ENCODE data around the gene ABHD16B.
"Not testable (repeated sequence)": the region's sequence is repeated elsewhere in the genome, so short reads cannot be mapped to it uniquely, and the experiment has no call there.

ABHD16B gene

GRCh38 chr20:63843222-63843621 is 18.1 kb upstream of the ABHD16B start:
- no peaks in the 10 kb centered on the region for H3K36me3 Mint-ChIP-seq
- CTCF ChIA-PET, result no interaction called here
- peaks cover 7% of the 10 kb centered on the region for H3K27me3 Mint-ChIP-seq
- no peaks in the 10 kb centered on the region for H3K9me3 Mint-ChIP-seq
- peaks cover 38% of the 10 kb centered on the region for H3K4me1 Mint-ChIP-seq
- no peak for DNase-seq
- H3K4me3 Mint-ChIP-seq, result no peak overlapping the region
- H3K27ac Mint-ChIP-seq, result no peak overlapping the region

- H3K4me1 Mint-ChIP-seq, result peaks cover 38% of the 10 kb centered on the region
- H3K4me3 Mint-ChIP-seq, result no peak overlapping the region
- H3K27me3 Mint-ChIP-seq, result peaks cover 2% of the 10 kb centered on the region
Observed at GRCh38 chr20:63843778-63844177, 17.5 kb upstream of the ABHD16B start.

GRCh38 chr20:63844511-63844991 is 16.7 kb upstream of the ABHD16B start:
- Mint-ChIP-seq H3K27me3 (no peaks in the 10 kb centered on the region), H3K36me3 (no peaks in the 10 kb centered on the region), H3K4me1 (peaks cover 38% of the 10 kb centered on the region), H3K4me3 (no peak overlapping the region), H3K27ac (no peak overlapping the region), H3K9me3 (no peaks in the 10 kb centered on the region)
- DNase-seq, result no peak
- CTCF ChIA-PET, result no interaction called here

More at GRCh38 chr20:63843778-63844177, 17.5 kb upstream of the ABHD16B start:
- no peaks in the 10 kb centered on the region for H3K36me3 Mint-ChIP-seq
- H3K27ac Mint-ChIP-seq, result no peak overlapping the region
- DNase-seq, result no peak
- CTCF ChIA-PET, result no interaction called here
- no peaks in the 10 kb centered on the region for H3K9me3 Mint-ChIP-seq

- CTCF ChIA-PET, result no interaction called here
- no peaks in the 10 kb centered on the region for H3K36me3 Mint-ChIP-seq
- H3K4me1 Mint-ChIP-seq, result peaks cover 43% of the 10 kb centered on the region
- H3K27me3 Mint-ChIP-seq, result peaks cover 17% of the 10 kb centered on the region
- H3K9me3 Mint-ChIP-seq, result no peaks in the 10 kb centered on the region
- H3K27ac Mint-ChIP-seq, result no peak overlapping the region
- no peak for DNase-seq
- no peak overlapping the region for H3K4me3 Mint-ChIP-seq
Observed at GRCh38 chr20:63846128-63846771, 15.0 kb upstream of the ABHD16B start.

- H3K4me3 Mint-ChIP-seq, result no peak overlapping the region
- H3K36me3 Mint-ChIP-seq, result no peaks in the 10 kb centered on the region
- DNase-seq, result no peak
- H3K27ac Mint-ChIP-seq, result no peak overlapping the region
- peaks cover 22% of the 10 kb centered on the region for H3K27me3 Mint-ChIP-seq
- CTCF ChIA-PET, result no interaction called here
- H3K9me3 Mint-ChIP-seq, result no peaks in the 10 kb centered on the region
- H3K4me1 Mint-ChIP-seq, result peaks cover 43% of the 10 kb centered on the region
Observed at GRCh38 chr20:63846888-63847236, 14.4 kb upstream of the ABHD16B start.

GRCh38 chr20:63847237-63848002 is 13.9 kb upstream of the ABHD16B start:
- peaks cover 40% of the 10 kb centered on the region for H3K4me1 Mint-ChIP-seq
- peaks cover 27% of the 10 kb centered on the region for H3K27me3 Mint-ChIP-seq
- H3K9me3 Mint-ChIP-seq, result no peaks in the 10 kb centered on the region
- H3K36me3 Mint-ChIP-seq, result no peaks in the 10 kb centered on the region
- DNase-seq, result no peak
- H3K27ac Mint-ChIP-seq, result no peak overlapping the region
- CTCF ChIA-PET, result no interaction called here
- H3K4me3 Mint-ChIP-seq, result no peak overlapping the region

GRCh38 chr20:63848003-63848911 is 13.0 kb upstream of the ABHD16B start:
- H3K27ac Mint-ChIP-seq, result no peak overlapping the region
- H3K4me1 Mint-ChIP-seq, result peaks cover 34% of the 10 kb centered on the region
- DNase-seq, result no peak
- CTCF ChIA-PET, result no interaction called here
- no peak overlapping the region for H3K4me3 Mint-ChIP-seq
- no peaks in the 10 kb centered on the region for H3K36me3 Mint-ChIP-seq
- no peaks in the 10 kb centered on the region for H3K9me3 Mint-ChIP-seq
- H3K27me3 Mint-ChIP-seq, result peaks cover 31% of the 10 kb centered on the region

GRCh38 chr20:63850689-63851547 is 10.4 kb upstream of the ABHD16B start:
- DNase-seq, result peak; percentile 47
- H3K27me3 Mint-ChIP-seq, result peaks cover 41% of the 10 kb centered on the region
- no peaks in the 10 kb centered on the region for H3K36me3 Mint-ChIP-seq
- H3K9me3 Mint-ChIP-seq, result no peaks in the 10 kb centered on the region
- H3K27ac Mint-ChIP-seq, result no peak overlapping the region
- peaks cover 11% of the 10 kb centered on the region for H3K4me1 Mint-ChIP-seq
- no peak overlapping the region for H3K4me3 Mint-ChIP-seq
- CTCF ChIA-PET, result no interaction called here

GRCh38 chr20:63851548-63851943 is 9.8 kb upstream of the ABHD16B start:
- not testable (repeated sequence) for H3K36me3 Mint-ChIP-seq, H3K27ac Mint-ChIP-seq, H3K9me3 Mint-ChIP-seq

GRCh38 chr20:63853733-63854068 is 7.6 kb upstream of the ABHD16B start:
- H3K27ac Mint-ChIP-seq, DNase-seq, H3K9me3 Mint-ChIP-seq, H3K36me3 Mint-ChIP-seq, CTCF ChIA-PET, H3K4me3 Mint-ChIP-seq: not testable (repeated sequence)
- peaks cover 21% of the 10 kb centered on the region for H3K4me1 Mint-ChIP-seq
- peaks cover 65% of the 10 kb centered on the region for H3K27me3 Mint-ChIP-seq

More at GRCh38 chr20:63851548-63851943, 9.8 kb upstream of the ABHD16B start:
- peaks cover 46% of the 10 kb centered on the region for H3K27me3 Mint-ChIP-seq
- CTCF ChIA-PET, H3K4me1 Mint-ChIP-seq, DNase-seq, H3K4me3 Mint-ChIP-seq: not testable (repeated sequence)

GRCh38 chr20:63854069-63854765 is 7.1 kb upstream of the ABHD16B start:
- CTCF ChIA-PET, result interaction anchor here (1.5 kb wide), 1 partner anchor 10 kb away, joined by 5 read pairs; no protein-coding TSS in a partner anchor
- Mint-ChIP-seq H3K36me3 (no peaks in the 10 kb centered on the region), H3K4me1 (peaks cover 26% of the 10 kb centered on the region), H3K27ac (no peak overlapping the region), H3K27me3 (peaks cover 67% of the 10 kb centered on the region), H3K9me3 (no peaks in the 10 kb centered on the region), H3K4me3 (no peak overlapping the region)
- DNase-seq, result no peak

- Mint-ChIP-seq H3K4me3 (no peak overlapping the region), H3K4me1 (peaks cover 31% of the 10 kb centered on the region), H3K27ac (no peak overlapping the region), H3K9me3 (no peaks in the 10 kb centered on the region), H3K27me3 (peaks cover 64% of the 10 kb centered on the region), H3K36me3 (no peaks in the 10 kb centered on the region)
- DNase-seq, result no peak
- CTCF ChIA-PET, result interaction anchor here (1.5 kb wide), 1 partner anchor 9 kb away, joined by 5 read pairs; no protein-coding TSS in a partner anchor
Observed at GRCh38 chr20:63854766-63855362, 6.4 kb upstream of the ABHD16B start.
